HG03159 (cell line): ENCODE data around the gene HOXD1.

Experiments
- ATAC-seq: cut with Tn5 transposase; IDR thresholded peaks from one replicate; pipeline ENCODE4 v1.9.1; 2021; ENCODE audit warnings: mild to moderate bottlenecking, moderate library complexity; ENCODE audit not compliant: unreplicated experiment

HOXD1 gene

DNA sequence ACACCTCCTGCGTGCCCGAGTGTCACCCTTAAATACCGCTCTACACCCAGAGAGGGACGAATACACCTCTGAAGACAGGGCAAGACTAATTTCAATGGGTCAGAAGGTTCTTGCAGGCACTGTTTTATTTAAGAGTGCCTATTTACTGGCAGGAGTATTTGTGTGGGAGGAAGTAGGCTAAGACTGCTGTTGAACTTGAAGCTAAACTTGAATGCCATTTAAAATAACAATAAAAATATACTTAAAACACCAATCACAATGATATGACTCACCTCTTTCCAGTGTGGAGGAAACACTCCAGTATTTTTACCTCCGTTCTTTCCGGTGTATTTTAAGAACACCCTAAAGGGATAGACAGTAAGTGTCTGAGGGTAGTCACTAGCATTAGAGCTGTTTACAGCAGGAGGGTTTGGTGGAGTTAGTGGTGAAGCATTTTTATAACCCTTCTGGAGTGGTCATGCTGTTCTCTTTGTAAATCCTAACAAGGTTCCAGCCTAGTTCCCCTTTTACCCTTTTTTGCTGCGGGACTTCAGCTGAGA, 9.6 kb upstream of the HOXD1 start:
- no peak for ATAC-seq

DNA sequence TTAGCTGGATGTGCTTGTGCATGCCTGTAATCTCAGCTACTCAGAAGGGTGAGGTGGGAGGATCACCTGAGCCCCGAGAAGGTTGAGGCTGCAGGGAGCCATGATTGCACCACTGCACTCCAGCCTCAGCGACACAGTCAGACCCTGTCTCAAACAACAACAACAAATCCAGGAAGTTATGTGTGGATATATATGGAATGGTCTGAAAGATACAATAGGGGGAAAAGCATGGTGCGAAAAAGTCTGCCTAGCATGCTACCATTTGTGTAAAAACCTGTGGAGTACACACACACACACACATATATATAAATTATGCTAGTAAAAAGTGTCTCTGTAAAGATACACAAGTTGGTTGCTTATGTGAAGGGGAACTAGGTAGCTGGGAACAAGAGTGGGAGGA, 6.9 kb upstream of the HOXD1 start:
- ATAC-seq = no peak

DNA sequence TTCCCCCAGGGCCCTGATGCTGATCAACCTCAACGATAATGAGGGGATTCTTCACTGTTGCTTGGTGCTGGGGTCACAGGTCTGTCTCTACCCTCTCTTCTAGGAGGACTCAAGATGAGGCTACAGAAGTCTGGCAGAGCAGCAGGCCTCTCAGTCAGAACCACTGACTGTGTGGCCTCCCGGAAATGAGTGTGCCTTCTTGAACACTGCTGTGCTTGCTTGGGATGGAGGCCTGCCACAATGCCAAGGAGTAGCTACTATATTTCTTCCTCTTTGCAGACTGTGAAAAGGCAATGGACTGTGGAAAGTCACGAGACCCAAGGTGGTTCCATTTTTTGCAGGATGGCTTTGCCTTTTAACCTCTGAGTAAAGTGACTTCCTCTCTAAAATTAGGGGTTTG, 5.8 kb upstream of the HOXD1 start:
- no peak for ATAC-seq

DNA sequence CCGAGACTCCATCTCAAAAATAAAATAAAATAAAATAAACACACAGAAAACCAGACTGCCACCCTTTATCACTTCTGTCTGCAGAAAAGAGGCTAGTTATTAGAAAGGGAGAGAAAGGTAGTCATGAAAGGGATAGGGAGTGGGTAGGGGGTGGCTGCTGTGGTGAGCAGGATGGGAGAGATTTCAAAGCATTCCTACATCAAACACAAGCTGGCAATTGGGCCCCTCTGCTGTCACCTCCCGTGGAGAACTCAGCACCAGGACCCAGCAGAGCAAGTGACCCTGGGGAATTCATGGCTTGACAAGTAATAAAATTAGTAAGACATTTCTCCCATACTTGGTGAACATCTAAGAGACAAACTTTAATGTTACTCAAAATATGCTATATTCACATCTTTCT, 3.7 kb upstream of the HOXD1 start:
- ATAC-seq = no peak

GRCh38 chr2:176186024-176186423, 2.4 kb upstream of the HOXD1 start:
- no peak for ATAC-seq

GRCh38 chr2:176187200-176187898, 1.1 kb upstream of the HOXD1 start:
- ATAC-seq = no peak

DNA sequence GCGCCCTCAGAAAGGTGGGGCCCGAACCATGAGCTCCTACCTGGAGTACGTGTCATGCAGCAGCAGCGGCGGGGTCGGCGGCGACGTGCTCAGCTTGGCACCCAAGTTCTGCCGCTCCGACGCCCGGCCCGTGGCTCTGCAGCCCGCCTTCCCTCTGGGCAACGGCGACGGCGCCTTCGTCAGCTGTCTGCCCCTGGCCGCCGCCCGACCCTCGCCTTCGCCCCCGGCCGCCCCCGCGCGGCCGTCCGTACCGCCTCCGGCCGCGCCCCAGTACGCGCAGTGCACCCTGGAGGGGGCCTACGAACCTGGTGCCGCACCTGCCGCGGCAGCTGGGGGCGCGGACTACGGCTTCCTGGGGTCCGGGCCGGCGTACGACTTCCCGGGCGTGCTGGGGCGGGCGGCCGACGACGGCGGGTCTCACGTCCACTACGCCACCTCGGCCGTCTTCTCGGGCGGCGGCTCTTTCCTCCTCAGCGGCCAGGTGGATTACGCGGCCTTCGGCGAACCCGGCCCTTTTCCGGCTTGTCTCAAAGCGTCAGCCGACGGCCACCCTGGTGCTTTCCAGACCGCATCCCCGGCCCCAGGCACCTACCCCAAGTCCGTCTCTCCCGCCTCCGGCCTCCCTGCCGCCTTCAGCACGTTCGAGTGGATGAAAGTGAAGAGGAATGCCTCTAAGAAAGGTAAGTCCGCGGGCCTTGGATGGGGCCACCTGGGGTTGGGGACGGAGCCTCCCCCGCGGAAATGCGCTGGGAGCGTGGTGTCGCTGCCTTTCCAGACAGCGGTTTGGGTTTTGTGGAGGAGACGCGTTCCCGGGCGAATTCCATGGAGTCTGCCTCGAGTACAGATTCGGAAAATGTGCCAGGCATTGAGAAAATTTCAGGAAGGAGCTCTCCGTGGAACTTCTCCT, 559 bp downstream of the HOXD1 start:
- ATAC-seq = no peak

DNA sequence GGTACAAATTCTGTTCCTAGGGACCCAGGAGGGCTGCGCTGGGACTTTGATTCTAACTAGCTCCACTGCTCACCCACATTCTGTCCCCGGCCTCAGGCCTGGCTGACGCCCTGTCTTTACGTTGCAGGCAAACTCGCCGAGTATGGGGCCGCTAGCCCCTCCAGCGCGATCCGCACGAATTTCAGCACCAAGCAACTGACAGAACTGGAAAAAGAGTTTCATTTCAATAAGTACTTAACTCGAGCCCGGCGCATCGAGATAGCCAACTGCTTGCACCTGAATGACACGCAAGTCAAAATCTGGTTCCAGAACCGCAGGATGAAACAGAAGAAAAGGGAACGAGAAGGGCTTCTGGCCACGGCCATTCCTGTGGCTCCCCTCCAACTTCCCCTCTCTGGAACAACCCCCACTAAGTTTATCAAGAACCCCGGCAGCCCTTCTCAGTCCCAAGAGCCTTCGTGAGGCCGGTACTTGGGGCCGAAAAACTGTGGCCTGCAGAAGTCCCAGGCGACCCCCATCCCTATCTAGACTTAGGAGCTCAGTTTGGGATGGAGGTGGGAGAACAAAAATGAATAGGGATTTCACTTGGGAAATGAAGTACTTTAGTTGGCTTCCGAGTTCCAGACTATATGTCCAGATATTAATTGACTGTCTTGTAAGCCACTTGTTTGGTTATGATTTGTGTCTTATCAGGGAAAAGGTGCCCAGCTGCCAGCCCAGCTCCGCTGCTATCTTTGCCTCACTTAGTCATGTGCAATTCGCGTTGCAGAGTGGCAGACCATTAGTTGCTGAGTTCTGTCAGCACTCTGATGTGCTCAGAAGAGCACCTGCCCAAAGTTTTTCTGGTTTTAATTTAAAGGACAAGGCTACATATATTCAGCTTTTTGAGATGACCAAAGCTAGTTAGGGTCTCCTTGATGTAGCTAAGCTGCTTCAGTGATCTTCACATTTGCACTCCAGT, 1.5 kb downstream of the HOXD1 start:
- ATAC-seq = no peak

GRCh38 chr2:176192351-176192750, 3.9 kb downstream of the HOXD1 start:
- no peak for ATAC-seq

DNA sequence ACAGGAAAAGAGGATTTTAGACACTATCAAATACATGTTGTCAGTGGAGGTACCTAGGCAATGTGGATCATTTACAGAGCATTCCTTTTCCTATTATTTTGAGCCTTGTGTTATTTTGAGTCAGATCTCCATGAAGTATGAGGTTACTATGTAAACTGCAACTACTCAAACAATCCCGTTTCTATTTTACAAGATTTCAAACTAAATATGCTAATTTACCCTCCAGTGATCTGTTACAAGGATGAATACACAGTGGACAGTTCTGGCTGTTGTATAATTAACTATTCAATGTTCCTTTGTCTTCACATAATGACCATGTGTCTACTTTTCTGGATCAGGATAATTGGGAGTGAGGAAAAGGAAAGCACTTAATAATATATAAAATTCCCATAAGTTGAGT, 4.6 kb downstream of the HOXD1 start:
- no peak for ATAC-seq

DNA sequence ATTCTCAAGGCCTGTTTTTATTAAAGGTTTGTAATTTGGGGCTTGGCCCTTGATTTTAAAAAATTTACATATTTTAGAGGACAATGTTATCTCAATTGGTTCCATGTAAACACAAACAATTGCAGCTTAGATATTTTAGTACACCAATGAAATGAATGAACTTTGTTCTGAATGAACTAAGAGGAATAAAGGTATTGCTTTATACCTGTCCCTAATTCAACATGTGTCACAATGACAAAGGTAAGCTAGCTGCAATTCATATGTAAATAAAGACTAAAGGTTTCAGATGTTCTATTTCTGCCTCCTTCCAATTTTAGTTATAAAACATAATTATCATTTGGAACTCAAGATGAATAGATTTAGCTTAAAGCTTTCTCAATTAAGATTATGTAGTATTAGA, 11.4 kb downstream of the HOXD1 start:
- no peak for ATAC-seq

- no peak for ATAC-seq
These were observed 12.5 kb downstream of the HOXD1 start for GRCh38 chr2:176200971-176201370.

- ATAC-seq = no peak
These were observed 14.0 kb downstream of the HOXD1 start for GRCh38 chr2:176202491-176202890.

DNA sequence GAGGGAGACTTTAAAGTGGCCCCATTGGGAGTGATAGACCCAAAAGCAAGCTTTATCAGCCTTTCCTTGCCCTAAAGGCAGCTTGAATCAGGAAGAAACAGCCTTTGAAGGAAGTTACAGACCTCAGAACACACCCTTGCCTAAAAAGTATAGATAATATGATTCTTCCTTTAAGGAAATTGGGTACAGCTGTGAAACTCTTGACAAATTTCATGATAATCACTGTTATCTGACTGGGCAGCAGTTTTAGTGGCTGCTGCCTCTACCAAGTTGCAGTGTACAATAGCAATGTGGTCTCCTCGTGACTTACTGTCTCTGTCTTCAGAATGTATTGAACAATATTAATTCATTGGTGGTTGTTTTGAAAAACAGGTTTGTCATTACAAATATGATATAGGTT, 16.7 kb downstream of the HOXD1 start:
- no peak for ATAC-seq

DNA sequence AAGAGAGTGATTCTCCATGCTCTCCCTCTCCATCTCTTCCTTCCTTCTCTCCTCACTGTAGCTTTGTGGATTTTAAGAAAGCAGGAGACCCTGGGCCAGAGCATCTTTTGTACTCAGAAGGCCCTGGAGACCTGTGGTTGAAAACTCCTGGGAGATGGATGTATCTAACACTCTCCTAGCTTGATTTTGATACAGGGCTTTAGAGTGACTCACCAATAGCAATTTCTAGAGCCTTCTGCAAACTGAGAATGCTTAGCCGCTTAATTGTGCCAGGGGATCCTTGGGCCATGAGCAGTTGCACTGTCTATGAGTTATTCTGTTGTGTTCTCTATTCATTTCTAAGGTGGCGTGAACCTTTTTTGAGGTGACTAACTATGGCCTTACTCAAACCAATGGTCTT, 17.7 kb downstream of the HOXD1 start:
- ATAC-seq = no peak

- no peak for ATAC-seq
These were observed 18.2 kb downstream of the HOXD1 start for GRCh38 chr2:176206682-176207081.

DNA sequence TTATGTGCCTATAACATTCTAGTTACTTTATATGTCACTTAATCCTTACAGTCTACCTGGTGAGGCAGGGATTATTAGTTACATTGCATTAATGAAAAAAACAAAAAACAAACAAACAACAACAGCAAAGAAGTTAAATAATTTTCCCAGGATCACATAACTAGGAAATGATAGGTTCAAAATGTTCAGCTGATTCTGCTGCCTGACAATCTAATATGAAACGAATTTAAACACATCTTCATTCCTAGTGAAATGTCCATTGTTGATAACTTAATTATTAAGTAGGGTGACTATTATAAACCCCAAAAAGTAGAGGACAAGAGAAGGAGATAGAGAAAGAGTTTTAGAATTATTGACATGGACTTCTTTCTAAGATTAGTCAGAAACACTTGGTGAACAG, 22.6 kb downstream of the HOXD1 start:
- ATAC-seq = no peak

GRCh38 chr2:176212276-176212675, 23.8 kb downstream of the HOXD1 start:
- ATAC-seq = no peak

DNA sequence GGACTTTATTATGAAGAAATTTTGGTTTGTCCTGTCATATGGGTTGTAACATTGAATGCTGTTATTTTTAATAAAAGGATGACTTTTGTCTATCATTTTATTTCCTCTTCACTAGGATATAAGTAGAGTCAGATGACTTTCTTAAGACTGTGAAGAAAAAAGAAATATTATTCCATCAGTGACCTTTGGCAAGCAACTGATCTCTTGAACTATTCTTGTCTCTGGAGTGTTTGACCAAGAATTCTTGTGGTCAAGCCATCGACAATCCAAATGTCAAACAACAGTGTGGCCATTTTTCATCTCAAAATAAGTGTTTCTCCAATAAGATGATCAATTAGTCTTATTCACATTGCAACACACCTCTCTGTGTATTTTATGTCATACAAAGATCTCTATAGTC, 24.9 kb downstream of the HOXD1 start:
- no peak for ATAC-seq

- no peak for ATAC-seq
These were observed 39.4 kb downstream of the HOXD1 start for GRCh38 chr2:176227874-176228273.

DNA sequence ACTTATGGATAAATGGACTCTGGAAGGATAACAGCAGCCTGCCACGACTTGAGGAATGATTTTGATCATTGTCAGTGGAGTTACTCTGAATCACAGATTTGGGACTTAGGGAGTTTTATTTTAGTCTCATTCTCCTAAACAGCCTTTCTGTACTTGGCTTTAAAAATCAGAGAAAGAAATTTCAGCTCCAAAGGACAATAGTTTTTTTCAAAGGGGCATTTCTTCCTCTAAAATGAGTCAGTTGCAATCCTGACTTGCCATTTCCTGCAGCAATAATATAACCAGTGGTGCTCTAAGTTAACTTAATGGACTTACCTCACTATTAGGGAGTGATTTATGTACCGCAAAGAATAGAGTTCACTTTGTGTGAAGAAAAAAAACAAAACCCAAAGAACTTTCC, 45.7 kb downstream of the HOXD1 start:
- ATAC-seq = no peak
